H1 (cell line): ENCODE results near the gene MPRIP. TPM values are rescaled to one million over a fixed set of nuclear protein-coding genes. Genes with fewer than 3 reads are reported as not detected.

Experiments used
- BRCA1 ChIP-seq: IDR thresholded peaks from 2 replicates; pipeline ENCODE4 v1.6.1; 2012; ENCODE audit warnings: low read depth, low read length, improper control_type of control experiment
- CBX8 ChIP-seq: fragments of 300-800, 300-1000 bp; sonication (generic); IDR thresholded peaks from 2 replicates; pipeline ENCODE4 v1.7.1; 2016; ENCODE audit warnings: low read depth, low read length, borderline replicate concordance
- CTBP2 ChIP-seq: IDR thresholded peaks from 2 replicates; pipeline ENCODE4 v1.7.0; 2011; ENCODE audit warnings: borderline replicate concordance, mild to moderate bottlenecking, moderate library complexity, mixed read lengths, low read length; ENCODE audit not compliant: insufficient read depth, insufficient read length
- EZH2 ChIP-seq: fragments of 200-600 bp; sonication (generic); IDR thresholded peaks from 2 replicates; pipeline ENCODE4 v1.7.1; 2012; ENCODE audit warnings: low read depth, mild to moderate bottlenecking, moderate library complexity, low read length, inconsistent platforms; ENCODE audit not compliant: severe bottlenecking
- JUND ChIP-seq: IDR thresholded peaks from 2 replicates; pipeline ENCODE4 v1.6.1; 2011; ENCODE audit warnings: mild to moderate bottlenecking, improper control_type of control experiment, low read length
- KDM1A ChIP-seq: fragments of 200-600, 300-600 bp; sonication (generic); IDR thresholded peaks from 2 replicates; pipeline ENCODE4 v1.7.1; 2016; ENCODE audit warnings: mild to moderate bottlenecking, low read length, borderline replicate concordance
- PHF8 ChIP-seq: fragments of 200-600 bp; sonication (generic); conservative IDR thresholded peaks from 2 replicates; pipeline ENCODE4 v1.7.1; 2012; ENCODE audit warnings: low read depth, mild to moderate bottlenecking, inconsistent platforms, low read length, moderate library complexity
- SP2 ChIP-seq: IDR thresholded peaks from 2 replicates; pipeline ENCODE4 v1.6.1; 2012; ENCODE audit warnings: mild to moderate bottlenecking, low read length, inconsistent platforms
- TBP ChIP-seq: IDR thresholded peaks from 2 replicates; pipeline ENCODE4 v1.6.1; 2011; ENCODE audit warnings: low read depth, low read length, improper control_type of control experiment
- TCF12 ChIP-seq: IDR thresholded peaks from 2 replicates; pipeline ENCODE4 v1.6.1; 2011; ENCODE audit warnings: low read depth, mild to moderate bottlenecking, low read length
- polyA plus RNA-seq, 7 experiments: library from polyadenylated mRNA; depleted of rRNA in 3 of 7; stranded (reverse) in 5 of 7; unstranded in 2 of 7; fragments of >200 nt in 5 of 7; fragments of 200-250 nt in 2 of 7; gene quantifications; 1 replicate in 5 of 7; 2 replicates in 1 of 7; 4 replicates in 1 of 7; pipeline versions ENCODE4 v1.2.1 to v1.2.3, GENCODE V29; 2011 to 2013; ENCODE audit warnings: missing spikeins in 2 of 7, mixed read lengths in 2 of 7
- total RNA-seq: library from RNA; stranded (reverse); fragmentation: NEBNext Ultra II Directional; extraction: Animal tissue kit (Norgen Biotek cat#: 25700); gene quantifications from 2 replicates; pipeline ENCODE4 v1.2.1, GENCODE V29; 2021

MPRIP gene
- total and polyA plus RNA-seq, 2 of the 8 experiments (the other 6 are each of a cell fraction or from before 2014, with no cell fraction given), result 48.6 to 146 TPM

GRCh38 chr17:17115620-17116019 lies 73.4 kb downstream of the MPRIP start (continued):
- TF ChIP-seq JUND, result no peak
- TF ChIP-seq TBP, result no peak
- no peak for TF ChIP-seq PHF8
- no peak for TF ChIP-seq BRCA1
- no peak for TF ChIP-seq TCF12
- no peak for TF ChIP-seq SP2
- TF ChIP-seq KDM1A, result no peak
- TF ChIP-seq EZH2, result no peak
- TF ChIP-seq CTBP2, result no peak
- no peak for TF ChIP-seq CBX8
